ENCODE measurements around the gene STIM1.

The STIM1 gene

DNA sequence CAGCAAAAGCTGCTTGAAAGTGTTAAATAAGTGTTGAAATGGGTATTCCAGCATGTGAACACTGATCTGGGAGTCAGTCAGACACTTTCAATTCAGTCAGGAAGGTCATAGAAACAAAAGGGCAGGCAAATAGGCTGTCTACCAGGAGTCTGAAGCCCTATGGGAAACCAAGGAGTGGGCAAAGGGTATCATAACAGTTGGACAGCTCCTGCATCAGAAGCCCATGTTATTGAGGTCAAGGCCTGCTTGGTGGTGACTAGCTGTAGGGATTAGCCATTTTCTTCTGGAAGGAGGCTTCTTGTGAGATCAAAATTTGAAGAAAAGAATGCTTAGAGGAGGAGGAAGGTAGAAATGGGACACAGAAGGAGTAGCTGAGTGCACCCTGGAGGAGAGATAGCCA is 97.3 kb downstream of the STIM1 start:
- DNase-seq (ENCODE audit: low spot score) = no peak

DNA sequence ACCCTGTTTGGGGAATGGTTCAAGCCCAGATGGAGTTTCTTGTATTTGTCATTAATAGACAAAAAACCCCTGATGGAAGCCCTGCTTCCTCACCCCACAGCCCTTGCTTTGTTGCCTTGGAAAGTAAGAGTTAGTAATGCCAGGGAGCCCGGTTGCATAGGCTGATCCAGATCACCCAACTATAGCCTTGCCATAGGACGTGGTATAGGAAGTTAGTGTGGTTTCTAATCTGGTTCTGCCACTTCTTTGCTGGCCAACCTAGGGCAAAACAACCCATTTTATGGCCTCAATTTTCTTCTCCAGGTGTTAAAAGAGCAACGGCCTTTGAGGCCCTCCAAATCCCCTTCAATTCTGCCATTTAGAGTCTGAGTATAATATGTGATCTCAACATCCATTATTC is 97.9 kb downstream of the STIM1 start:
- DNase-seq (ENCODE audit: low spot score) = no peak

DNA sequence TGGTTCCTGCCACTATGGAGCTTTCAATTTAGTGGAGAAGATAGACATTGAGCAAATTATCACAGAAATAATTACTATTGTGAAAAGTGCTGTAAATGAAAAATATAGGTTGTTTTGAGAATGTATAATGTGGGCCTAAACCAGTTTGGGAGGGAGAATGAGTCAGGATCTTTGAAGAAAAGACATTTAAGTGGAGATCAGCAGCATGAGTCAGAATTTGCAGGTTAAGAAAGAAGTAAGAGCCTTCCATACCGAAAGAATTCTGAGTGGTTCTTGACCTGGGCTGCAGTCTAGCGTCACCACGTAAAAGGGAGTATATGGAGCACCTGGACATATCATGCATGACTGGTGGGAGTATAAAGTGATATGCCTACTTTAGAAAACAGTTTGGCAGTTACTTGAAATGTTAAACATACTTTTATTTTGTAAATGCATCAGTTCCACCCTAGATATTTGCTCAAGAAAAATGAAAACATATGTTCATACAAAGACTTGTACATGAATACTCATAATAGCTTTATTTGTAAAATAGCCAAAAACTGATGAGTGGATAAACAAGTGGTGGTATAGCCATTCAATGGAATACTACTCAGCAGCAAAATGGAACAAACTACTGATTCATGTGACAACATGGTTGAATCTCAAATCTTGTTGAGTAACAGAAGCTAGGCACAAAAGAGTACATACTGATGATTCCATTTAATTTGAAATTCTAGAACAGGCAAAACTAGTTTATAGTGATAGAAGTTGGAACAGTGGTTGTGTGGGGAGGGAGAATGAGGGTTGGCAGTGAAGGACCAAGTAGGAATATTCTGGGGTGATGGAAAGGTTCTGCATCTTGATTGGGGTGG is 99.2 kb downstream of the STIM1 start:
- no peak for DNase-seq (ENCODE audit: low spot score)

DNA sequence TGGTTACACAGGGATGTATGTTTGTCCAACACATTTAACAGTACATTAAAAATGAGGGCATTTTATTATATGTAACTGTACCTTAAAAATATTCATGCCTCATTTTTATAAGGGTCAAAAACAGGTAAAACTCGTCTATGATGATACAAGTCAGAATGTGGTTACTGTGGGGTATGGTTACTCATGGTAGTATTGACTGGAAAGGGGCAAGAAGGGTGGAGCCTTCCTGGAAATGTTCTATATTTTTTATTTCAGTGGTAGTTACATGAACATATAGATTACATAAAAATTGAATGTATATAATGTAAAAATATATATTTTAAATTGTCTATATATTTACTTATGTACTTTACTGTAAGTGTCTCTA is 99.8 kb downstream of the STIM1 start:
- no peak for DNase-seq (ENCODE audit: low spot score)

DNA sequence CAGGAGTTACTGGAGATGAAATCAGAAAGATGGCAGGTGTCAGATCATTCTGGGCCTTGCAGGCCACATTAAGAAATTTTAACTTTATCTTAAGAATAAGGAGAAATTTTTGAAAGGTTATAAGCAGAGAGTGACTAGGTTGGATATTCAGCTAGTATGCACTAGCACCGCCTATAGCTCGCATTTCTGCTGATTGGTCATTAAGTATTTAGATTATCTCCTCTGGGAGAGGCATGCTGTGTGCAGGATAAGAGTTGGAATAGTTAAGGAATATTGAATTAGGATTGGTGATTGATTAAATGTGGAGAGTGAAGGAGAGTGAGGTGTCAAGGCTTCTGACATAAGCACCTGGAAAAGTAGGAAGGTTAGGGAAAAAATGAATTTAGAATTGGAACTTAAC is 100.6 kb downstream of the STIM1 start:
- no peak for DNase-seq (ENCODE audit: low spot score)

DNA sequence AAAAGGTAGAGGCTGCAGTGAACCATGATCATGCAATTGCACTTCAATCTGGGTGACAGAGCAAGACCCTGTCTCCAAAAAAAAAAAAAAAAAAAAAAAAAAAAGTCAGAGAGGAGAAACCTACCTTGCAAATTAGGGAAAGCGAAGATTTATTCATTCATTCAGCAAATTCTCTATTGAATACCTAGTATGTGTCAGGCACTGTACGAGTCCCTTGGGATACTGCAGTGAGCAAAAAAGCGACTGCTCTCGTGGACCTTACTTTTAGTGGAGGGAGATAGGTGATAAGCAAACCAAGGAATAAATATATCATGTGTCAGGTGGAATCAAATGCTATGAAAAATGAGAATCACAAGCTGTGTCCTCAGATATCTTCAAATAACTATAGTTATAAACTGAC is 101.3 kb downstream of the STIM1 start:
- DNase-seq (ENCODE audit: low spot score) = no peak

DNA sequence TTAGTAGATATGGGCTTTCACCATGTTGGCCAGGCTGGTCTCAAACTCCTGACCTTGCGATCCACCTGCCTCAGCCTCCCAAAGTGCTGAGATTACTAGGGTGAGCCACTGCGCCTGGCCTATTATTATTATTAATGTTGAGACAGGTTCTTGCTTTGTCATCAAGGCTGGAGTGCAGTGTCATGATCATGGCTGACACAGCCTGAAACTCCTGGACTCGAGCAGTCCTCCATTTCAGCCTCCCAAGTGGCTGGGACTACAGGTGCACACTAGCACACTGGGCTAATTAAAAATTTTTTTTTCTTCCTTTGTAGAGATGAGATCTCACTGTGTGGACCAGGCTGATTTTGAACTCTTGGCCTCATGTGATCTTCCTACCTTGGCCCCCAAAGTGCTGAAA is 102.0 kb downstream of the STIM1 start:
- no peak for DNase-seq (ENCODE audit: low spot score)

DNA sequence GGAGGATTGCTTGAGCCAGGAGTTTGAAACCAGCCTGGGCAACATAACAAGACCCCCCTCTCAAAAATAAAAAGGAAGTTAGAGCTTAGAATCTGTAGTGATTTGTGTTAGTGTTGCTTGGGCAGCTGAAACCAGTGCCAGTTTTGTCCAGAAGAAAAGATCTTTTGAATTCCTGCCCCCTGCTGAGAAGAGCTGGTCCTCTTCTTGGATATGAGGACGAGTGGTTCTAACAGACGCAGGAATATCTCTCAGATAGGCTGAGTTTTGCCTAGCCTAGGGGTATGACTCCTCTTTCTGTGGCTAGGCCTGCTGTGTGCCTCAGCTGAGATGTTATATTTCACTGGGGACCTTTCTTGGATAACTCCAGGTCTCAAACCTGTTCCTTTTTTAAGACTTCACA is 102.8 kb downstream of the STIM1 start:
- DNase-seq (ENCODE audit: low spot score) = no peak

DNA sequence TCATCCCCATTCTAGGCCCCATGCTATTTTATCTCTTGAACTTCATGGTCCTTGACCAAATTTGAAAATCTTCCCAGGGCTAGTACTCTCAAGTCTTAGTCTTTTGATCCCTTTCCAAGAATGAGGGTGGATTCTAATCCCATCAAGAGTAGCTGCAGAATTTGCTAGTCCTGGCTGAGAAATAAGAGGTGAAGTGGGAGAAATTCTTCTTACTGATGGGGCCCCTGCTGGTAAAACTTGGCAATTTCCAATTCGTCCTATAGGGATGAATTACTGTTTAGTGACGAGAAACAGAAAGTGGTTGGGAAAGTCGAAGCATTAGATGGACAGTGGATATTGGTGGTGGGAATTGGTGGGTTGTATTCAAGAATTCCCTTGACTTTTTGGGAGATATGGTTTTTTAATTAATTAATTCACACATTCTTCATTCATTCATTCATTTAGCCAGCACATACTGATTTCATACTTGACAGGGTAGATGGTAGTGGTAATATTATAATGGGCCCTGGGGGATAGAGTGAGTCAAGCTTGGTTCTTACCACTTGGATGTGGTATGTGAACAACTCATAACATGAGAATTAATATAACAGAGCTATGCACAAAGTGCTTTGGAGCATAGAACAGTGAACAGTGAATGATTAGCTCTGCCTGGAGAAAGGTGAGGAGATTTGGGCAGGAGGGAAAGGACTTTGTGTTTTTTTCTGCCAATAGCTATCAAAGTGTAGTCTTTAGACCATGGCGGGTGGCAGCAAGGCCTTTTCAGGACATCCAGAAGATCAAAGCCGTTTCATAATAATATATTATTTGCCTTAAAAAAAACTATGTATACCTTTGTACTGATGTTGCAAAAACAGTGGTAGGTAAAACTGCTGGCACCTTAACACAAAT is 103.8 kb downstream of the STIM1 start:
- DNase-seq (ENCODE audit: low spot score) = peak; percentile 35

DNA sequence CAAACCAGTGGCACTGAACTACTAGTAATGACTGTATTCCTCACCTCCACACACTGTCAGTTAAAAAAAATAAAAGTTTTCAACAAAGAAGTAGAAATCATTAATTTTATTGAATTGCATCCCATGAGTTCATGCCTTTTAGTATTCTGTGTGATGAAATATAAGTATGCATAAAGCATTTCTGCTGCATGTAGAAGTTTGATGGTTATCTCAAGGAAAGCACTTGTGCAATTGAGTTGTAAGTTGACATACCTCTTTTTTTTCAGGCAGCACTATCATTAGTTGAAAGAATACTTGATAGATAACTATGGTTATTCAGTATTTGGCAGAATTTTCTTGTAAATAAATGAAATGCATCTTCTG is 104.4 kb downstream of the STIM1 start:
- DNase-seq (ENCODE audit: low spot score) = no peak

DNA sequence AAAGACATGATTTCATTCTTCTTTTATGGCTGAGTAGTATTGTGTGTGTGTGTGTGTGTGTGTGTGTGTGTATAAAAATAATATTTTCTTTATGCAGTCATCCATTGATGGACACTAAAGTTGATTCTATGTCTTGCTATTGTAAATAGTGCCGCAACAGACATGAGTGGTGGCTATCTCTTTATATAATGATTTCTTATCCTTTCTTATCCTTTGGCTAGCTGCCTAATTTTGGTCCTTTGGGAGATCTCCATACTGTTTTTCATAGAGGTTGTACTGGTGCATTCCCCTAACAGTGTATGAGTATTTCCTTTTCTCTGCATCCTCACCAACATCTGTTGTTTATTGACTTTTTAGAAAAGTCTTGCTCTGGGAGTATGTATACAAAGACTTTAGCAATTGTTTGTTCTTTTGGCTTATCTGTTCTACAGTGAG is 107.0 kb downstream of the STIM1 start:
- DNase-seq (ENCODE audit: low spot score) = no peak

DNA sequence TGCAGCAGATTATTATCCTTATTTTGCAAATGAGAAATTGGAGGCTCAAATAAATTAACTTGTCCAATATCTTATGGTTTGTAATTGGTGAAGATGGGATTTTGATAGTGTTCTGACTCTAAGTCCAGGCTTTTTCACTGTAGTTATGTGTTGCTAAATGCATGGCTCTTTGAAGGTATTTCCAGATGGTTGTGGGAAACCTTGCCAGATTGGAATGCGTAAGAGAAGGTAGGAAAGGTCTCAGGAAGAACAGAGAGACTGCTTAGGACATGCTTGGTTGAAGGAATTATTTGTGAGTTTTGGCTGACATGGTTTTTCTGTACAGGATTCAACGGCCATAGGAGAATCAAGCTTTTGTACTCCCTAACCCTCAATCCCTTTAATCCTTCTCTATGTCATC is 108.6 kb downstream of the STIM1 start:
- DNase-seq (ENCODE audit: low spot score) = no peak

DNA sequence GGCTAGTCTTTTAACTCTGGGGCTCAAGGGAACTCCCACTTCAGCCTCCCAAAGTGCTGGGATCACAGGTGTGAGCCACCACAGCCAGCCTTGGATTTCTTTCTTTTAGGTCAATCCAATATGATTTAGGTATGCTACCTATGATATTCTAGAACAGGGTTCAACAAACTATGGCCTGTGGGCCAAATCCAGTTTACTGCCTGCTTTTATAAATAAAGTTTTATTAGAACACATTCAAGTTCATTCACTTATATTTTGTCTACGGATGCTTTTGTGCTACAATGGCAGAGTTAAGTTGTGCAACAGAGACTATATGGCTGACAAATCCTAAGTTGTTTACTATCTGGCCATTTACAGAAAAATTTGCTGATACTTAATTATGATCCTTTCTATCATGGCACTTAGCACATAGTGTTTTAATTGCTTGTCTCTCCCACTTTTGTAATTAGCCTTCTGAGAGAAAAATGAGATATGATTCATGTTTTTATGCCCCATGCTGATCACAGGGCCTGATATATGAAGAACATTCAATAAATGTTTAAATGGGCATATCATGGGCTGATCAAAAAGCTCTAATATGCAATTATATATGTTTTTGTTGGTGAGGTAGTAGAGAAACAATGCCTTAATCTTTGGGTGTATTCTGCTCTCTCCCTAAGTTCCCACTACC is 109.6 kb downstream of the STIM1 start:
- no peak for DNase-seq (ENCODE audit: low spot score)

DNA sequence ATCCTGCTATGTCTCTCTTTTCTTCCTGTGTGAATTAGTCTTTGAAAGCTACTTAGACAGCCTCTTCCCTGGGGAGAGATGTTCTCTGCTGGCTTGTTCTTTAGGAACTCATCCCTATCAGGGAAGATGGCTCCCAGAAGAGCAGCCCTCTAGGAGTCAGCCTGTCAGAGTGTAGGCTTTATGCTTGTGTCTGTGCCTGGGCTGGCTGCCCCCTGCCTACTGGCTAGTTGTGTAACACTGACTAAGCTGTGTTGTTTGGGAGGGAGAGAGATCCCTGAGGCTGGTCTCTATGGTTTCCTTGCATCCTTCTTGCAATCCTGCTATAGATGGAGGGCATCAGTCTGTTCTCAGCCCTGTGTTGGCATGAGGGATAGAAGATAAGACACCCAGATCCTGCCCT is 112.2 kb downstream of the STIM1 start:
- DNase-seq (ENCODE audit: low spot score) = no peak

DNA sequence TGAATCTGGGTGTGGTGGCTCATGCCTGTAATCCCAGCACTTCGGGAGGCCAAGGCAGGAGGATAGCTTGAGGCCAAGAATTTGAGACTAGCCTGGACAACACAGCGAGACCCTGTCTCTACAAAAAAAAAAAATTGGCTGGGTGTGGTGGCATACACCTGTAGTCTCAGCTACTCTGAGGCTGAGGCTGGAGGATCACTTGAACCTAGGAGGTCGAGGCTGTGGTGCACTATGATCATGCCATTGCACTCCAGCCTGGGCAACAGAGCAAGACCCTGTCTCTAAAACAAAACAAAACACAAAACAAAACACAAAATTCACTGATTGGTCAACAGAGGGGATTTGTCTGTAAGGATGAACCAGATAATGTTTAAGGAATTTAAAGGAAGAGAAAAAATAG is 113.7 kb downstream of the STIM1 start:
- no peak for DNase-seq (ENCODE audit: low spot score)

DNA sequence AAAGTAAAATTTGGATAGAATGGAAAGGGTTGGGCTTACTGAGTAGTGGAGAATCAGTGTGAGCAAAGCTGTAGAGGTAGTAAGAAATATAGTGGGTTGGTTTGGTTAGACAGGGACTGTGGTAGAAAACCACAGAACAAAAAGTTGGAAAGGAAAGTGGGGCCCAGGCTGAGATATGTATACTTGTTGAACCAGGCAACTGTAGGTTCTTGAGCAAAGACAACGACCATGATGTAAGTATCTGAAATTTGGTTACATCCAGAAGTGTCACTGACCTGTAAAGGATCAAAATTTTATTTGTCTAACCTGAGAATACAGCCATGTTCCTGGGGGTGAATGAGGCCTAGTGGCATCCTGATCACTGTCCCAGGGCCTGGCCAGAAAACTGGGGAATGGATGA is 114.1 kb downstream of the STIM1 start:
- DNase-seq (ENCODE audit: low spot score) = no peak

DNA sequence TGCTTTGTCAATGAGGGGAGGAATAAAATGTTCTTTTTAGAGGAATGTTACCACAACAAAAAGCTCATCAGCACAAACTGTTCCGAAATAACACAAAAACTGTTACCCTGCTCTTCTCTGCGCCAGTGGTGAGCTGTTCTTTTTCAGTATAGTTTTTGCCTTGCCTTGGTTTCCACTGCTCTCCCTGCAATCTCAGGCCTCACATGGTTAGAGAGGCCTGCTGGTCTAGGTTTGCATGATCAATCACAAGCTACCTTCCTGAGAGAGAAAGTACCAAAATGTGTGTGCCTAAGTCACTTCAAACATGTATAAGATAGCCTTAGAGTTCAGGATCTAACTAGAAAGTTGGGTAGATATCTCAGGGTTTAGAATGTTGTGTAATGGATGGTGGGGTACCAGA is 114.6 kb downstream of the STIM1 start:
- no peak for DNase-seq (ENCODE audit: low spot score)

DNA sequence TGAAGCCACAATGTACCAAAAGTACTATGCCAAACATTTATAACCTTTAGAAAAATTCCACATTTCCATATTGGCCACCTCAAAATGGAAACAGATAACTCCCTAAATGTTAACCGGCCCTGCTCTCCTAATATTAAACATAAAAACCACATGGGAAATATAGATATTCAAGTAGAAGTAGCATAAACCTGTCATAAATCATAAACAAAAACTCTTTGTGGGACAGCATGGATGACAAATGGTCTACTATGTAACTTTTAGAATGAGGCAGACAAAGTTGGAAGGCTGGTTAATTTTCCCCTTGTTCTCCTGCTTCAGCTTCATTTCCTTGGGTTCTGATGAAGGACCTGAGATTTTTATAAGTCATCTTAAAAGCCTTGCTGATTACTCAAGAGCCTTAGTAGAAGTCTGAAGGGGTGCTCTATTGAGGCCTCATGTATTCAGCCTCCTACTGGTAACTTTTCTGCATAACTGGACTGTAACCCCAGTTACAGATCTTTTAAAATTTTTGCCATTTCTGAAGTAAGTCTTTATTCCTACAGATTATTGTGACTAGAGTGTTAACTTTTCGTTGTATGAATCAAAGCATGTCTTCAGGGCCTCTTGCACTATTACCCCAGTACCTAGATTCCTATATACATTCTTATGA is 116.4 kb downstream of the STIM1 start:
- no peak for DNase-seq (ENCODE audit: low spot score)

DNA sequence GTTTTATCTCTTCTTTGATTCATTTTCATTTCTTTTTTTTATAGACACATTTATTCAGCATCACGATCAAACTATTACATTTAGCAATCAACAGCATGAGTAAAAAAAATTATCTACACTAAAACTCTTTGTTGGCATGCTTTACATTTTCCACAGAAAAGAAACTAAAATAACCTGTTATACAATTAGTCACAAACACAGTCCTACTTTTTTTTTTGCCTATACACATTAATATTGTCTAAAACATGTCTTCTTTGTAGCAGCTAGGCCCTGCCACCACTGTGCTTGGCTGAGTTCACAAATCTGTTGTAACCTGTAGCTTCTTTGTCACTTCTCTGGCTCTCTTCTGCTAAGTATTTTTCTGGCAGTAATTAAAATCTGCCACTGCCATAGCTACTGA is 117.0 kb downstream of the STIM1 start:
- no peak for DNase-seq (ENCODE audit: low spot score)

DNA sequence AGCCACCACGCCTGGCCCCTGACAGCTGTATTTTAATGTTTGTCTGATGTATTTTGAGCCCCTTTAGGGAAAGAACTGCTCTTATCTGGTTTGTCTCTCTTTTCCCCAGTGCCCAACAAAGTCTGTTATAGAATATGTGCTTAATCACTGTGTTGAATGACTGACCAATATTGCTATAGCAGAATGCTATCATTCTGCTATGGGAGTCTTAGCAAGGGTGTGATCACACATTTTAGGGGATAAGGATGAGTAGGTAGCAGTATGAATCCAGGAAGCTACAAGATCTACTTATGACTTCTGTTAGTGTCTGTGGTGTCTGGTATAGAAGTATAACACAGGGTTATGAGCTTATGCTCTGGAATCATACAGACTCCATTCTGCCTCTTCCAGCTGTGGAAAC is 121.6 kb downstream of the STIM1 start:
- DNase-seq (ENCODE audit: low spot score) = no peak

DNA sequence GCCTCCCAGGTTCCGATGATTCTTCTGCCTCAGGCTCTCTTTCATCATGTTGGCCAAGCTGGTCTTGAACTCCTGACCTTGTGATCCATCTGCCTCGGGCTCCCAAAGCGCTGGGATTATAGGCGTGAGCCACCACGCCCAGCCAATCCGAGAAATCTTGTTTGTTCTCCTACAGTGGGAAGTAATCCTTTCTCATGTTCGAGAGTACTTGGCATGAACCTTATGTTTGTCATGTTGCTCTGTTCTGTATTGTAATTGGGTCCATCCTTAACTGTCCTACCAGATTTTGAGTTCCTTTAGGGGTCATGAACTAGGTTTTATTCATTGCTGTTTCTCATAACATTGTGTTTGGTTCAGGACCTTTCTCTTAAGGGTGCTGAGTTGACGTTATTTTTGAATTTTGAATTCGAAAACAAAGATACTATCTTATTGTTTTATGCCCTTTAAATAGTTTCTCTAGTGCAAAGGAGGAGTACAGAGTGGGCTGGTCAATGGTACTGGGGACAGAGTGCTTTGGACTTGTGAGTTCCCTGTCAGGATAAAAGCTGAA is 125.7 kb downstream of the STIM1 start:
- no peak for DNase-seq (ENCODE audit: low spot score)

DNA sequence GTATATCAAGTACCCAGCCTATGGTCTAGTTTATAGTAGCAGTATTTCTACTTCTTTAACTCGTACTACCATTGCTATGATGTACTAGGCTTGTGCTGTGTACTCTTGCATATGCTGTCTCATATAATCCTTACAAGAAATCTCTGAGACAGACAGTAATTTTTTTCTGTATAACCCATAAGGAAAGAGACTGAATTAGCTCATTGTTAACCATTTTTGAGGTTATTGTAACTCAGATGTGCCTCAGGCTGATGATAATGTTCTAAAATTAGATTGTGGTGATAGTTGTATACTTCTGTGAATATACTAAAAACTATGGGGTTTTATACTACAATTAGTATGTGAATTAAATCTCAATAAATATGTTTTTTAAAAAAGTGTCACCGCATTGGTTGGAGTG is 127.0 kb downstream of the STIM1 start:
- DNase-seq (ENCODE audit: low spot score) = no peak

All from iPS-NIHi11 (cell line).